ENCODE measurements around the gene AHCTF1. TPM values are rescaled to one million over a fixed set of nuclear protein-coding genes. Genes with fewer than 3 reads are reported as not detected.

The AHCTF1 gene
- total and polyA plus RNA-seq, 9 of the 15 experiments (the other 6 are each of a cell fraction or from before 2014, with no cell fraction given) = 9.4 to 102 (median 47.6) TPM

DNA sequence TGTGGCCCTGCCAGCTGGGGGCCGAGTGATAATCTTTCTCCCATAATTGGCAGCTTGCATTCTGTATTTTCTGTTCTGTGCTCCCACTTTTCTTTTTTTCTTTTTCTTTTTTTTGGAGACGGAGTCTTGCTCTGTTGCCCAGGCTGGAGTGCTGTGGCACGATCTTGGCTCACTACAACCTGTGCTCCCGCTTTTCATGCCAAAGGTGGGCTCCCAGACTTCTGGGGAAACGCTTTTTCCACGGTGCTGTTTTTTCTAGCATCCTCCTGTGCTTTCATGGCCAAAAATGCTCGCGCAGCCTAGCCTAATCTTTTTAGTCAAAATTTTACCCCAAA lies 585 bp upstream of the AHCTF1 start (continued):
- TF ChIP-seq KAT2B (IDR thresholded peaks at IDR 0.05; ENCODE audit: low read depth, low read length) = no peak
- TF ChIP-seq ZEB2 (IDR thresholded peaks at IDR 0.05) = 0 out of 2 replicates have a peak, but pooled peaks have one; percentile 9
- TF ChIP-seq ZNF431 (CRISPR knock-in tag; IDR thresholded peaks at IDR 0.05) = no peak
- no peak for TF ChIP-seq CBX8 (IDR thresholded peaks at IDR 0.05; ENCODE audit: borderline replicate concordance, extremely low read depth, low read depth, low read length, poor library complexity, severe bottlenecking)
- no peak for TF ChIP-seq TCF3 (CRISPR knock-in tag; IDR thresholded peaks at IDR 0.05)
- TF ChIP-seq, protein P1, sequence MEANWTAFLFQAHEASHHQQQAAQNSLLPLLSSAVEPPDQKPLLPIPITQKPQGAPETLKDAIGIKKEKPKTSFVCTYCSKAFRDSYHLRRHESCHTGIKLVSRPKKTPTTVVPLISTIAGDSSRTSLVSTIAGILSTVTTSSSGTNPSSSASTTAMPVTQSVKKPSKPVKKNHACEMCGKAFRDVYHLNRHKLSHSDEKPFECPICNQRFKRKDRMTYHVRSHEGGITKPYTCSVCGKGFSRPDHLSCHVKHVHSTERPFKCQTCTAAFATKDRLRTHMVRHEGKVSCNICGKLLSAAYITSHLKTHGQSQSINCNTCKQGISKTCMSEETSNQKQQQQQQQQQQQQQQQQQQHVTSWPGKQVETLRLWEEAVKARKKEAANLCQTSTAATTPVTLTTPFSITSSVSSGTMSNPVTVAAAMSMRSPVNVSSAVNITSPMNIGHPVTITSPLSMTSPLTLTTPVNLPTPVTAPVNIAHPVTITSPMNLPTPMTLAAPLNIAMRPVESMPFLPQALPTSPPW (CRISPR knock-in tag; IDR thresholded peaks at IDR 0.05) = no peak
- no peak for TF ChIP-seq YY1 (IDR thresholded peaks at IDR 0.05; ENCODE audit: borderline replicate concordance in 1 of 3, control insufficient read depth in 1 of 3, extremely low read depth in 1 of 3, insufficient read depth in 3 of 3, insufficient read length in 1 of 3, insufficient replicate concordance in 2 of 3, low read depth in 1 of 3, low read length in 2 of 3)
- TF ChIP-seq CBFA2T3 (IDR thresholded peaks at IDR 0.05) = peak; percentile 23; the same call in 1 of the 2 replicates
- peak; percentile 53; the same call in 1 of the 2 replicates for TF ChIP-seq SMARCA5 (IDR thresholded peaks at IDR 0.05)
- TF ChIP-seq GATA2 (CRISPR knock-in tag; IDR thresholded peaks at IDR 0.05) = 0 out of 2 replicates have a peak, but pooled peaks have one; percentile 16
- no peak for TF ChIP-seq BRF1 (IDR thresholded peaks at IDR 0.05; ENCODE audit: borderline replicate concordance, extremely low read depth, insufficient read length)
- TF ChIP-seq, protein P2, sequence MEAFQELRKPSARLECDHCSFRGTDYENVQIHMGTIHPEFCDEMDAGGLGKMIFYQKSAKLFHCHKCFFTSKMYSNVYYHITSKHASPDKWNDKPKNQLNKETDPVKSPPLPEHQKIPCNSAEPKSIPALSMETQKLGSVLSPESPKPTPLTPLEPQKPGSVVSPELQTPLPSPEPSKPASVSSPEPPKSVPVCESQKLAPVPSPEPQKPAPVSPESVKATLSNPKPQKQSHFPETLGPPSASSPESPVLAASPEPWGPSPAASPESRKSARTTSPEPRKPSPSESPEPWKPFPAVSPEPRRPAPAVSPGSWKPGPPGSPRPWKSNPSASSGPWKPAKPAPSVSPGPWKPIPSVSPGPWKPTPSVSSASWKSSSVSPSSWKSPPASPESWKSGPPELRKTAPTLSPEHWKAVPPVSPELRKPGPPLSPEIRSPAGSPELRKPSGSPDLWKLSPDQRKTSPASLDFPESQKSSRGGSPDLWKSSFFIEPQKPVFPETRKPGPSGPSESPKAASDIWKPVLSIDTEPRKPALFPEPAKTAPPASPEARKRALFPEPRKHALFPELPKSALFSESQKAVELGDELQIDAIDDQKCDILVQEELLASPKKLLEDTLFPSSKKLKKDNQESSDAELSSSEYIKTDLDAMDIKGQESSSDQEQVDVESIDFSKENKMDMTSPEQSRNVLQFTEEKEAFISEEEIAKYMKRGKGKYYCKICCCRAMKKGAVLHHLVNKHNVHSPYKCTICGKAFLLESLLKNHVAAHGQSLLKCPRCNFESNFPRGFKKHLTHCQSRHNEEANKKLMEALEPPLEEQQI (IDR thresholded peaks at IDR 0.05) = 0 out of 2 replicates have a peak, but pooled peaks have one; percentile 19
- peak; percentile 44; the same call in 1 of the 2 replicates for TF ChIP-seq NBN (IDR thresholded peaks at IDR 0.05; ENCODE audit: low read depth)
- TF ChIP-seq, protein P3, sequence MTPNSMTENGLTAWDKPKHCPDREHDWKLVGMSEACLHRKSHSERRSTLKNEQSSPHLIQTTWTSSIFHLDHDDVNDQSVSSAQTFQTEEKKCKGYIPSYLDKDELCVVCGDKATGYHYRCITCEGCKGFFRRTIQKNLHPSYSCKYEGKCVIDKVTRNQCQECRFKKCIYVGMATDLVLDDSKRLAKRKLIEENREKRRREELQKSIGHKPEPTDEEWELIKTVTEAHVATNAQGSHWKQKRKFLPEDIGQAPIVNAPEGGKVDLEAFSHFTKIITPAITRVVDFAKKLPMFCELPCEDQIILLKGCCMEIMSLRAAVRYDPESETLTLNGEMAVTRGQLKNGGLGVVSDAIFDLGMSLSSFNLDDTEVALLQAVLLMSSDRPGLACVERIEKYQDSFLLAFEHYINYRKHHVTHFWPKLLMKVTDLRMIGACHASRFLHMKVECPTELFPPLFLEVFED (CRISPR knock-in tag; conservative IDR thresholded peaks at IDR 0.05) = no peak

Measured in K562 (cell line).